ENCODE results near the gene CFAP251. TPM values are rescaled to one million over a fixed set of nuclear protein-coding genes. Genes with fewer than 3 reads are reported as not detected.
A peak's percentile ranks its signal among the peaks of the same experiment; 100 is the strongest.

CFAP251 gene
- total RNA-seq, 1 donor from 2014 or later, result 4.7 TPM

- Histone ChIP-seq H4K20me1 (ENCODE audit: insufficient read depth, low read length) (peaks cover 7% of the 10 kb centered on the region), H3K9ac (ENCODE audit: low read length) (peak within 1 kb of the TSS; percentile 88), H3K36me3 (ENCODE audit: insufficient read depth, low read length) (no peaks in the 10 kb centered on the region), H3K27me3 (ENCODE audit: insufficient read depth, low read length) (no peaks in the 10 kb centered on the region), H3K9me3 (ENCODE audit: insufficient read depth, low read depth, low read length) (no peaks in the 10 kb centered on the region), H3K4me3 (ENCODE audit: insufficient read depth, low read depth, low read length) (peak within 1 kb of the TSS; percentile 74), H3K4me2 (ENCODE audit: low read length) (peak within 1 kb of the TSS; percentile 91), H3K27ac (ENCODE audit: low read depth, low read length) (peak within 1 kb of the TSS; percentile 64), H2AFZ (ENCODE audit: low read depth, low read length) (peak within 1 kb of the TSS; percentile 87), H3K79me2 (ENCODE audit: insufficient read depth, low read length) (peaks cover 21% of the 10 kb centered on the region), H3K4me1 (ENCODE audit: insufficient read depth, low read length) (peaks cover 23% of the 10 kb centered on the region)
- peaks cover 10% of the 10 kb centered on the region for H3K27me3 Mint-ChIP-seq (ENCODE audit: low read depth, unreplicated experiment)
- H3K4me3 Mint-ChIP-seq (ENCODE audit: unreplicated experiment), result peak within 1 kb of the TSS; percentile 88
- peaks cover 3% of the 10 kb centered on the region for H3K4me1 Mint-ChIP-seq (ENCODE audit: low read depth, unreplicated experiment)
- H3K9me3 Mint-ChIP-seq (ENCODE audit: unreplicated experiment), result peaks cover 10% of the 10 kb centered on the region
- H3K36me3 Mint-ChIP-seq (ENCODE audit: low read depth, unreplicated experiment), result no peaks in the 10 kb centered on the region
- FAIRE-seq, result no peak
- no peak within 1 kb of the TSS for H3K27ac Mint-ChIP-seq (ENCODE audit: unreplicated experiment)
- DNase-seq (ENCODE audit: low read depth), result peak; percentile 60
- no peak for TF ChIP-seq CTCF (IDR thresholded peaks at IDR 0.05; ENCODE audit: insufficient read depth, low read depth, low read length)
- no peak for TF ChIP-seq EZH2 (IDR thresholded peaks at IDR 0.05; ENCODE audit: insufficient read depth, low read length)
These were observed 103.5 kb downstream of the CFAP251 start, which contains the start of gene BCL7A for GRCh38 chr12:122021822-122022392. TSS of gene BCL7A (plus strand) at chr12:122021884. CDS start at chr12:122022092, 208 bp downstream.

GRCh38 chr12:122022393-122023338, 104.3 kb downstream of the CFAP251 start:
- peak overlapping the region; percentile 88 for H3K4me3 Mint-ChIP-seq (ENCODE audit: unreplicated experiment)
- H3K9me3 ChIP-seq (ENCODE audit: insufficient read depth, low read depth, low read length), result no peaks in the 10 kb centered on the region
- peak overlapping the region; percentile 64 for H3K27ac ChIP-seq (ENCODE audit: low read depth, low read length)
- H3K27ac Mint-ChIP-seq (ENCODE audit: unreplicated experiment), result peak overlapping the region; percentile 53
- FAIRE-seq (no peak), DNase-seq (ENCODE audit: low read depth) (no peak)
- peak overlapping the region; percentile 83 for H2AFZ ChIP-seq (ENCODE audit: low read depth, low read length)
- H3K36me3 ChIP-seq (ENCODE audit: insufficient read depth, low read length), result no peaks in the 10 kb centered on the region
- peaks cover 10% of the 10 kb centered on the region for H3K27me3 Mint-ChIP-seq (ENCODE audit: low read depth, unreplicated experiment)
- no peaks in the 10 kb centered on the region for H3K36me3 Mint-ChIP-seq (ENCODE audit: low read depth, unreplicated experiment)
- peaks cover 3% of the 10 kb centered on the region for H3K4me1 Mint-ChIP-seq (ENCODE audit: low read depth, unreplicated experiment)
- peaks cover 25% of the 10 kb centered on the region for H3K79me2 ChIP-seq (ENCODE audit: insufficient read depth, low read length)
- no peaks in the 10 kb centered on the region for H3K27me3 ChIP-seq (ENCODE audit: insufficient read depth, low read length)
- TF ChIP-seq CTCF (IDR thresholded peaks at IDR 0.05; ENCODE audit: insufficient read depth, low read depth, low read length) (no peak), EZH2 (IDR thresholded peaks at IDR 0.05; ENCODE audit: insufficient read depth, low read length) (no peak)
- peak overlapping the region; percentile 74 for H3K4me3 ChIP-seq (ENCODE audit: insufficient read depth, low read depth, low read length)
- H3K9ac ChIP-seq (ENCODE audit: low read length), result peak overlapping the region; percentile 88
- H3K4me1 ChIP-seq (ENCODE audit: insufficient read depth, low read length), result peaks cover 23% of the 10 kb centered on the region
- H3K9me3 Mint-ChIP-seq (ENCODE audit: unreplicated experiment), result peaks cover 10% of the 10 kb centered on the region
- H4K20me1 ChIP-seq (ENCODE audit: insufficient read depth, low read length), result peaks cover 12% of the 10 kb centered on the region
- H3K4me2 ChIP-seq (ENCODE audit: low read length), result peak overlapping the region; percentile 91

Data from astrocyte (in vitro differentiated cells and primary cell).